H9 (cell line): ENCODE data around the gene DLL3. TPM values are rescaled to one million over a fixed set of nuclear protein-coding genes. Genes with fewer than 3 reads are reported as not detected.

ENCODE experiments used
- DNase-seq: peaks from one replicate; pipeline ENCODE4 v3.0.0-alpha.2; 2017
- H2AFZ ChIP-seq: one replicate; pipeline ENCODE4 v1.6.1; 2013; ENCODE audit warnings: mild to moderate bottlenecking, low read length, control low read depth, moderate library complexity
- H2AK5ac ChIP-seq: 2 replicates; pipeline ENCODE4 v1.6.1; 2013; ENCODE audit warnings: low read length, control low read depth, mixed read lengths; ENCODE audit not compliant: insufficient read length
- H2BK120ac ChIP-seq: one replicate; pipeline ENCODE4 v1.6.1; 2013; ENCODE audit warnings: low read depth, mild to moderate bottlenecking, low read length, control low read depth, inconsistent platforms; ENCODE audit not compliant: poor library complexity, severe bottlenecking
- H2BK12ac ChIP-seq: 2 replicates; pipeline ENCODE4 v1.6.1; 2013; ENCODE audit warnings: low read length, control low read depth, mixed read lengths, low read depth; ENCODE audit not compliant: insufficient read length
- H2BK15ac ChIP-seq: 2 replicates; pipeline ENCODE4 v1.6.1; 2013; ENCODE audit warnings: low read depth, low read length, control low read depth
- H2BK20ac ChIP-seq: one replicate; pipeline ENCODE4 v1.6.1; 2013; ENCODE audit warnings: low read depth, mild to moderate bottlenecking, low read length, control low read depth, inconsistent platforms; ENCODE audit not compliant: poor library complexity, severe bottlenecking
- H2BK5ac ChIP-seq: 2 replicates; pipeline ENCODE4 v1.6.1; 2013; ENCODE audit warnings: low read length, control low read depth, mixed read lengths; ENCODE audit not compliant: insufficient read length
- H3K14ac ChIP-seq: 2 replicates; pipeline ENCODE4 v1.6.1; 2013; ENCODE audit warnings: low read length, control low read depth; ENCODE audit not compliant: insufficient read depth
- H3K18ac ChIP-seq: 2 replicates; pipeline ENCODE4 v1.6.1; 2013; ENCODE audit warnings: low read depth, mild to moderate bottlenecking, mixed read lengths, low read length, control low read depth; ENCODE audit not compliant: insufficient read length
- H3K23ac ChIP-seq: 2 replicates; pipeline ENCODE4 v1.6.1; 2013; ENCODE audit warnings: low read length, control low read depth, mixed read lengths, low read depth; ENCODE audit not compliant: insufficient read length
- H3K23me2 ChIP-seq: 2 replicates; pipeline ENCODE4 v1.6.1; 2013; ENCODE audit warnings: low read depth, mild to moderate bottlenecking, mixed read lengths, low read length, control low read depth; ENCODE audit not compliant: insufficient read length, poor library complexity, severe bottlenecking
- H3K27ac ChIP-seq: 2 replicates; pipeline ENCODE4 v1.5.1; 2013; ENCODE audit warnings: low read length, control low read depth, mixed read lengths, low read depth; ENCODE audit not compliant: insufficient read length
- H3K27me3 ChIP-seq: 2 replicates; pipeline ENCODE4 v1.6.1; 2013; ENCODE audit warnings: low read length, control low read depth, inconsistent platforms; ENCODE audit not compliant: insufficient read depth
- H3K4ac ChIP-seq: 2 replicates; pipeline ENCODE4 v1.6.1; 2013; ENCODE audit warnings: low read depth, mild to moderate bottlenecking, control low read depth, inconsistent platforms, low read length, moderate library complexity
- H3K4me1 ChIP-seq: 2 replicates; pipeline ENCODE4 v1.6.1; 2013; ENCODE audit warnings: low read length, control low read depth, inconsistent platforms; ENCODE audit not compliant: insufficient read depth
- H3K4me2 ChIP-seq: 2 replicates; pipeline ENCODE4 v1.6.1; 2013; ENCODE audit warnings: low read length, control low read depth, mixed read lengths; ENCODE audit not compliant: insufficient read length, insufficient read depth
- H3K56ac ChIP-seq: 2 replicates; pipeline ENCODE4 v1.6.1; 2013; ENCODE audit warnings: low read depth, mild to moderate bottlenecking, mixed read lengths, low read length, control low read depth; ENCODE audit not compliant: insufficient read length
- H3K79me1 ChIP-seq: 2 replicates; pipeline ENCODE4 v1.6.1; 2013; ENCODE audit warnings: low read depth, mild to moderate bottlenecking, moderate library complexity, low read length, control low read depth, inconsistent platforms; ENCODE audit not compliant: insufficient read depth, poor library complexity, severe bottlenecking
- H3K79me2 ChIP-seq: 2 replicates; pipeline ENCODE4 v1.6.1; 2013; ENCODE audit warnings: low read length, control low read depth, inconsistent platforms; ENCODE audit not compliant: insufficient read depth
- H3K9ac ChIP-seq: 2 replicates; pipeline ENCODE4 v1.6.1; 2013; ENCODE audit warnings: low read length, control low read depth, mixed read lengths; ENCODE audit not compliant: insufficient read length; ENCODE audit errors: extremely low read depth
- H3K9me3 ChIP-seq: one replicate; pipeline ENCODE4 v1.6.1; 2013; ENCODE audit warnings: low read depth, low read length, inconsistent platforms; ENCODE audit not compliant: control insufficient read depth
- H3T11ph ChIP-seq: one replicate; pipeline ENCODE4 v1.6.1; 2013; ENCODE audit warnings: mild to moderate bottlenecking, low read length, control low read depth, inconsistent platforms
- H4K20me1 ChIP-seq: one replicate; pipeline ENCODE4 v1.6.1; 2013; ENCODE audit not compliant: control insufficient read depth, insufficient read length, insufficient read depth
- H4K5ac ChIP-seq: 2 replicates; pipeline ENCODE4 v1.6.1; 2013; ENCODE audit warnings: low read depth, mild to moderate bottlenecking, mixed read lengths, low read length, control low read depth; ENCODE audit not compliant: insufficient read length
- H4K8ac ChIP-seq: replicated peaks from 2 replicates; pipeline ENCODE4 v1.6.1; 2013; ENCODE audit warnings: low read length, control low read depth, mixed read lengths, low read depth; ENCODE audit not compliant: insufficient read length
- H4K91ac ChIP-seq: 2 replicates; pipeline ENCODE4 v1.6.1; 2013; ENCODE audit warnings: low read depth, mild to moderate bottlenecking, moderate library complexity, mixed read lengths, low read length, control low read depth; ENCODE audit not compliant: insufficient read length
- H3K27ac Mint-ChIP-seq, 3 experiments: 2 replicates in 2 of 3; 3 replicates in 1 of 3; pipeline ENCODE4 v1.8.0; 2020 to 2021; ENCODE audit warnings: mixed read lengths in 3 of 3, mild to moderate bottlenecking in 1 of 3, moderate library complexity in 1 of 3
- H3K27me3 Mint-ChIP-seq: 2 replicates; pipeline ENCODE4 v1.8.0; 2021; ENCODE audit warnings: low read depth, mild to moderate bottlenecking, moderate library complexity, mixed read lengths
- H3K36me3 Mint-ChIP-seq, 3 experiments: 2 replicates in 2 of 3; 3 replicates in 1 of 3; pipeline ENCODE4 v1.8.0; 2020 to 2021; ENCODE audit warnings: low read depth in 3 of 3, mixed read lengths in 3 of 3; ENCODE audit not compliant: insufficient read depth in 1 of 3
- H3K4me1 Mint-ChIP-seq, 2 experiments: 2 replicates each; pipeline ENCODE4 v1.8.0; 2020; ENCODE audit warnings: mixed read lengths in 2 of 2
- H3K4me3 Mint-ChIP-seq, 2 experiments: 2 replicates in 1 of 2; 3 replicates in 1 of 2; pipeline ENCODE4 v1.8.0; 2020 to 2021; ENCODE audit warnings: mild to moderate bottlenecking in 2 of 2, mixed read lengths in 2 of 2, moderate library complexity in 1 of 2
- H3K9me3 Mint-ChIP-seq, 2 experiments: 2 replicates in 1 of 2; 3 replicates in 1 of 2; pipeline ENCODE4 v1.8.0; 2020; ENCODE audit warnings: mild to moderate bottlenecking in 2 of 2, mixed read lengths in 2 of 2, moderate library complexity in 1 of 2
- WGBS: extraction: QIAGEN DNeasy Blood & Tissue Kit; methylation state at CpG from one replicate; pipeline ENCODE4 v1.1.7; 2013; ENCODE audit warnings: missing lambda C conversion rate, low lambda C conversion rate, mixed read lengths; ENCODE audit not compliant: insufficient read length; ENCODE audit errors: extremely low coverage; 5-methylcytosine and 5-hydroxymethylcytosine counted together
- total RNA-seq: library from RNA; stranded (reverse); gene quantifications from 2 replicates; pipeline ENCODE4 v1.2.1, GENCODE V29; 2021
- TF ChIP-seq, protein P1 (sequence below): fragments of 200-600 bp; sonication (generic); conservative IDR thresholded peaks from 3 replicates; pipeline ENCODE4 v1.8.0; 2021; ENCODE audit warnings: antibody characterized with exemption, mild to moderate bottlenecking

The DLL3 gene
- total RNA-seq, 1 experiment from 2014 or later: 2.5 TPM

DNA sequence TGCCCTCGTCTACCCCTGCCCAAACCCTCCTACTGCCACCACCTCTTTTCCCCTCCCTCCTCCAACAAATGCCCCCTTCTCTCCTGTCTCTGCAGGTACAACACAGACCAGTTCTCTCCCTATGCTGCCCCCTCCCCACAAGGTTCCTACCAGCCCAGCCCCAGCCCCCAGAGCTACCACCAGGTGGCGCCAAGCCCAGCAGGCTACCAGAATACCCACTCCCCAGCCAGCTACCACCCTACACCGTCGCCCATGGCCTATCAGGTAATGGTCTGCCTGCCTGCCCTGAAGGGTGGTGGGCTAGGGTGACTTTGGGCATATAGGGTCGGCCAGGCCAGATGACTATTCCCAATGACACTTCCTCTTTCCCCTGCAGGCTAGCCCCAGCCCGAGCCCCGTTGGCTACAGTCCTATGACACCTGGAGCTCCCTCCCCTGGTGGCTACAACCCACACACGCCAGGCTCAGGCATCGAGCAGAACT is 24.6 kb upstream of the DLL3 start:
- Histone ChIP-seq H2AFZ (no peak overlapping the region), H3K56ac (no peak overlapping the region)
- TF ChIP-seq, protein P1, sequence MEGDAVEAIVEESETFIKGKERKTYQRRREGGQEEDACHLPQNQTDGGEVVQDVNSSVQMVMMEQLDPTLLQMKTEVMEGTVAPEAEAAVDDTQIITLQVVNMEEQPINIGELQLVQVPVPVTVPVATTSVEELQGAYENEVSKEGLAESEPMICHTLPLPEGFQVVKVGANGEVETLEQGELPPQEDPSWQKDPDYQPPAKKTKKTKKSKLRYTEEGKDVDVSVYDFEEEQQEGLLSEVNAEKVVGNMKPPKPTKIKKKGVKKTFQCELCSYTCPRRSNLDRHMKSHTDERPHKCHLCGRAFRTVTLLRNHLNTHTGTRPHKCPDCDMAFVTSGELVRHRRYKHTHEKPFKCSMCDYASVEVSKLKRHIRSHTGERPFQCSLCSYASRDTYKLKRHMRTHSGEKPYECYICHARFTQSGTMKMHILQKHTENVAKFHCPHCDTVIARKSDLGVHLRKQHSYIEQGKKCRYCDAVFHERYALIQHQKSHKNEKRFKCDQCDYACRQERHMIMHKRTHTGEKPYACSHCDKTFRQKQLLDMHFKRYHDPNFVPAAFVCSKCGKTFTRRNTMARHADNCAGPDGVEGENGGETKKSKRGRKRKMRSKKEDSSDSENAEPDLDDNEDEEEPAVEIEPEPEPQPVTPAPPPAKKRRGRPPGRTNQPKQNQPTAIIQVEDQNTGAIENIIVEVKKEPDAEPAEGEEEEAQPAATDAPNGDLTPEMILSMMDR: peak; percentile 88

More for the DNA sequence above, 24.6 kb upstream of the DLL3 start:
- DNase-seq: peak; percentile 84
- Histone ChIP-seq H4K20me1 (no peaks in the 10 kb centered on the region), H3K9me3 (no peaks in the 10 kb centered on the region), H3K23ac (no peak overlapping the region), H3K79me1 (no peaks in the 10 kb centered on the region), H2BK5ac (no peak overlapping the region), H2AK5ac (no peak overlapping the region), H2BK120ac (no peak overlapping the region), H3K79me2 (no peaks in the 10 kb centered on the region), H3K4me1 (no peaks in the 10 kb centered on the region), H3K9ac (no peak overlapping the region), H3K18ac (no peak overlapping the region), H2BK20ac (no peak overlapping the region), H2BK12ac (no peak overlapping the region), H4K8ac (no peak overlapping the region), H3K4ac (no peak overlapping the region), H4K91ac (no peak overlapping the region), H2BK15ac (no peak overlapping the region), H3K14ac (no peak overlapping the region), H3K27me3 (no peaks in the 10 kb centered on the region), H3K27ac (no peak overlapping the region), H3K4me2 (no peak overlapping the region), H3T11ph (no peak overlapping the region), H4K5ac (no peak overlapping the region), H3K23me2 (no peaks in the 10 kb centered on the region)
- Mint-ChIP-seq H3K4me1 (peaks cover 0 to 5% of the 10 kb centered on the region in 2 experiments; a peak in 1 of 4 replicates), H3K27ac (peak overlapping the region in 2 of 3 experiments; percentile 63 to 68; a peak in 3 of 7 replicates), H3K36me3 (peaks cover 38 to 73% (median 69%) of the 10 kb centered on the region in 3 experiments; a peak in 6 of 7 replicates), H3K9me3 (no peaks in the 10 kb centered on the region; a peak in 1 of 5 replicates), H3K4me3 (0 out of 5 replicates have a peak overlapping the region, but pooled peaks of 1 of the 2 experiments have one; percentile 29), H3K27me3 (no peaks in the 10 kb centered on the region; the same call in 1 of the 2 replicates)
- no CpG with 5 or more reads among the region's 9 CpGs for WGBS
